Epithelial cell of proximal tubule (primary cell): ENCODE results near the gene PXN. TPM values are rescaled to one million over a fixed set of nuclear protein-coding genes. Genes with fewer than 3 reads are reported as not detected.

Source experiments
- DNase-seq: peaks from one replicate; pipeline ENCODE4 v3.0.0-alpha.2; 2011; ENCODE audit warnings: low read depth
- H3K4me3 ChIP-seq: 2 replicates; pipeline ENCODE4 v1.5.1; 2011; ENCODE audit warnings: low read depth, mild to moderate bottlenecking, low read length
- CTCF ChIP-seq: conservative IDR thresholded peaks from 2 replicates; pipeline ENCODE4 v1.5.1; 2012; ENCODE audit warnings: low read depth, mild to moderate bottlenecking, low read length
- total RNA-seq: library from RNA; depleted of rRNA; stranded (reverse); fragments of >200 nt; gene quantifications from 2 replicates; pipeline ENCODE4 v1.2.3, GENCODE V29; 2015

Gene PXN
- total RNA-seq, 1 donor from 2014 or later = 100 TPM

- H3K4me3 ChIP-seq = no peak overlapping the region
- TF ChIP-seq CTCF = no peak
- no peak for DNase-seq
Measured at GRCh38 chr12:120227233-120228040, 38.1 kb downstream of the PXN start.

- no peak overlapping the region for H3K4me3 ChIP-seq
- no peak for DNase-seq
- no peak for TF ChIP-seq CTCF
Measured at GRCh38 chr12:120225852-120226640, 39.5 kb downstream of the PXN start.

GRCh38 chr12:120225200-120225558 lies 40.4 kb downstream of the PXN start:
- TF ChIP-seq CTCF = no peak
- H3K4me3 ChIP-seq = peak overlapping the region; percentile 42
- DNase-seq = no peak

- DNase-seq = no peak
Measured at GRCh38 chr12:120224304-120225199, 41.0 kb downstream of the PXN start.

GRCh38 chr12:120223458-120224303 lies 41.8 kb downstream of the PXN start:
- peak overlapping the region; percentile 42 for H3K4me3 ChIP-seq

More at GRCh38 chr12:120224304-120225199, 41.0 kb downstream of the PXN start:
- peak overlapping the region; percentile 42 for H3K4me3 ChIP-seq
- no peak for TF ChIP-seq CTCF

More at GRCh38 chr12:120223458-120224303, 41.8 kb downstream of the PXN start:
- no peak for DNase-seq
- no peak for TF ChIP-seq CTCF
